GM18873 (cell line): ENCODE data around the gene IZUMO1.
"Not testable (repeated sequence)": the region's sequence is repeated elsewhere in the genome, so short reads cannot be mapped to it uniquely, and the experiment has no call there.

Experiments
- ATAC-seq: cut with Tn5 transposase; IDR thresholded peaks from one replicate; pipeline ENCODE4 v1.9.1; 2021; ENCODE audit warnings: mild to moderate bottlenecking, moderate library complexity, moderate number of reproducible peaks; ENCODE audit not compliant: unreplicated experiment, low FRiP score

The IZUMO1 gene

GRCh38 chr19:48739404-48740163 lies 7.1 kb downstream of the IZUMO1 start:
- ATAC-seq, result no peak

GRCh38 chr19:48738557-48739403 lies 7.9 kb downstream of the IZUMO1 start:
- ATAC-seq, result no peak

- ATAC-seq, result no peak
Measured at GRCh38 chr19:48737360-48737998, 9.2 kb downstream of the IZUMO1 start.

GRCh38 chr19:48735031-48735615 lies 11.6 kb downstream of the IZUMO1 start:
- no peak for ATAC-seq

GRCh38 chr19:48734625-48735024 lies 12.1 kb downstream of the IZUMO1 start:
- ATAC-seq, result no peak

- no peak for ATAC-seq
Measured at GRCh38 chr19:48731452-48731851, 15.3 kb downstream of the IZUMO1 start.

GRCh38 chr19:48728911-48729664 lies 17.6 kb downstream of the IZUMO1 start:
- ATAC-seq, result no peak

- ATAC-seq, result no peak
Measured at GRCh38 chr19:48726556-48726955, 20.2 kb downstream of the IZUMO1 start.

- ATAC-seq, result no peak
Measured at GRCh38 chr19:48724796-48725753, 21.6 kb downstream of the IZUMO1 start.

- ATAC-seq, result no peak
Measured at GRCh38 chr19:48722196-48722708, 24.5 kb downstream of the IZUMO1 start.

- peak; percentile 70 for ATAC-seq
Measured at GRCh38 chr19:48720613-48721296, 26.0 kb downstream of the IZUMO1 start.

GRCh38 chr19:48720251-48720612 lies 26.5 kb downstream of the IZUMO1 start:
- ATAC-seq, result no peak

GRCh38 chr19:48719263-48720171 lies 27.2 kb downstream of the IZUMO1 start, which contains the start of gene MAMSTR:
MAMSTR (minus strand) TSS chr19:48719725; CDS start chr19:48719031, 694 bp downstream.
- no peak for ATAC-seq

- no peak for ATAC-seq
Measured at GRCh38 chr19:48718711-48719231, 27.9 kb downstream of the IZUMO1 start.

- not testable (repeated sequence) for ATAC-seq
Measured at GRCh38 chr19:48718106-48718505, 28.6 kb downstream of the IZUMO1 start.

GRCh38 chr19:48716562-48717291 lies 30.0 kb downstream of the IZUMO1 start:
- ATAC-seq, result no peak
